HepG2 (cell line): ENCODE measurements around the gene HS3ST3A1. TPM values are rescaled to one million over a fixed set of nuclear protein-coding genes. Genes with fewer than 3 reads are reported as not detected.

Experiments used
- ATAC-seq: fragments of 200-7000 bp; cut with Tn5 transposase; 3 replicates; pipeline ENCODE4 v1.9.1; 2020; ENCODE audit warnings: mild to moderate bottlenecking, moderate library complexity
- BruUV-seq: library from RNA; stranded (reverse); fragments of 400-500 nt; replicated peaks from 2 replicates; lab custom pipeline; 2021; lab: Mats Ljungman, UMichigan
- CTCF ChIA-PET: fragments of 300-600 bp; formaldehyde crosslinking; extraction: SDS; loops from one replicate; lab custom pipeline; 2021; ENCODE audit warnings: low total read pairs, inconsistent platforms, low intra/inter-chr PET ratio; lab: Yijun Ruan, JAX
- POLR2A ChIA-PET: fragments of 350-600 bp; sonication (Branson Sonifier 250); formaldehyde crosslinking; loops from one replicate; lab custom pipeline; 2020; ENCODE audit warnings: antibody characterized with exemption, inconsistent platforms; lab: Yijun Ruan, JAX
- DNase-seq: peaks from one replicate; pipeline ENCODE4 v3.0.0-alpha.2; 2015; ENCODE audit warnings: low spot score
- FAIRE-seq: peaks from 3 replicates; lab custom pipeline; 2011; peaks lifted over from hg19 to GRCh38; lab: Jason Lieb, UNC
- H2AFZ ChIP-seq: one replicate; pipeline ENCODE4 v1.6.1; 2011; ENCODE audit warnings: low read length, inconsistent platforms
- H3K27ac ChIP-seq: fragments of 300-600 bp; 3 replicates; pipeline ENCODE4 v1.8.0; 2011; ENCODE audit warnings: mixed run types, mild to moderate bottlenecking, mixed read lengths, low read length, inconsistent platforms; ENCODE audit not compliant: insufficient read depth; ENCODE audit errors: extremely low read length
- H3K27me3 ChIP-seq, 2 experiments: fragments of 200-600 bp in 1 of 2; 2 replicates in 1 of 2; 3 replicates in 1 of 2; pipeline versions ENCODE4 v1.6.0 to v1.8.0; 2011; ENCODE audit warnings: low read length in 2 of 2, mild to moderate bottlenecking in 2 of 2, moderate library complexity in 2 of 2, inconsistent platforms in 1 of 2; ENCODE audit not compliant: insufficient read depth in 2 of 2, control insufficient read depth in 1 of 2
- H3K36me3 ChIP-seq, 2 experiments: fragments of 200-600 bp in 1 of 2; replicated peaks in 1 of 2; 2 replicates in 1 of 2; 3 replicates in 1 of 2; pipeline versions ENCODE4 v1.5.1 to v1.8.0; 2011; ENCODE audit warnings: low read length in 2 of 2, inconsistent platforms in 1 of 2; ENCODE audit not compliant: insufficient read depth in 2 of 2, control insufficient read depth in 1 of 2
- H3K4me1 ChIP-seq: 2 replicates; pipeline ENCODE4 v1.5.1; 2012; ENCODE audit warnings: low read length, inconsistent platforms; ENCODE audit not compliant: insufficient read depth
- H3K4me2 ChIP-seq: 2 replicates; pipeline ENCODE4 v1.6.0; 2011; ENCODE audit warnings: low read depth, low read length, inconsistent platforms
- H3K4me3 ChIP-seq, 3 experiments: fragments of 200-600 bp in 1 of 3; sonication (generic), shearing (Covaris generic) in 1 of 3; replicated peaks in 1 of 3; 2 replicates each; pipeline ENCODE4 v1.5.1; 2011 to 2016; ENCODE audit warnings: low read length in 3 of 3, inconsistent platforms in 2 of 3, low read depth in 2 of 3, mild to moderate bottlenecking in 2 of 3, control low read depth in 1 of 3, mixed read lengths in 1 of 3; ENCODE audit not compliant: insufficient read depth in 1 of 3
- H3K79me2 ChIP-seq: one replicate; pipeline ENCODE4 v1.6.1; 2011; ENCODE audit warnings: low read length, inconsistent platforms; ENCODE audit not compliant: insufficient read depth
- H3K9ac ChIP-seq: 2 replicates; pipeline ENCODE4 v1.6.0; 2011; ENCODE audit warnings: mild to moderate bottlenecking, low read depth, low read length, inconsistent platforms; ENCODE audit not compliant: insufficient read depth
- H3K9me3 ChIP-seq: 2 replicates; pipeline ENCODE4 v1.5.1; 2012; ENCODE audit warnings: mild to moderate bottlenecking, low read length
- H4K20me1 ChIP-seq: 2 replicates; pipeline ENCODE4 v1.6.0; 2011; ENCODE audit warnings: inconsistent platforms, mild to moderate bottlenecking, low read length, moderate library complexity; ENCODE audit not compliant: insufficient read depth
- ATF7-NPFF ChIP-seq: sonication (generic); formaldehyde crosslinking; IDR thresholded peaks from 2 replicates; pipeline ENCODE4 v1.8.1; 2023; ENCODE audit warnings: mild to moderate bottlenecking, low read depth, missing genetic modification reagents, moderate library complexity
- CEBPB ChIP-seq: IDR thresholded peaks from 2 replicates; pipeline ENCODE4 v1.6.1; 2011; ENCODE audit warnings: low read depth, low read length, improper control_type of control experiment, borderline replicate concordance
- HNRNPUL1 ChIP-seq: fragments of 200-400 bp; formaldehyde crosslinking; IDR thresholded peaks from 2 replicates; pipeline ENCODE4 v1.6.1; 2017; ENCODE audit warnings: low read depth, mild to moderate bottlenecking, low read length, moderate library complexity
- MBD4 ChIP-seq: IDR thresholded peaks from 2 replicates; pipeline ENCODE4 v1.6.1; 2012; ENCODE audit warnings: low read length, inconsistent platforms, borderline replicate concordance
- NCOA2 ChIP-seq: sonication (generic); formaldehyde crosslinking; IDR thresholded peaks from 2 replicates; pipeline ENCODE4 v1.8.0; 2022; ENCODE audit warnings: inconsistent platforms
- NPAS2 ChIP-seq: sonication (generic); formaldehyde crosslinking; IDR thresholded peaks from 2 replicates; pipeline ENCODE4 v1.8.0; 2022; ENCODE audit warnings: mild to moderate bottlenecking, missing genetic modification reagents, borderline replicate concordance
- RFX1 ChIP-seq: fragments of 450-650 bp; IDR thresholded peaks from 2 replicates; pipeline ENCODE4 v1.6.1; 2017
- SIX4 ChIP-seq: sonication (generic); formaldehyde crosslinking; IDR thresholded peaks from 2 replicates; pipeline ENCODE4 v1.4.0; 2020; ENCODE audit warnings: missing genetic modification reagents
- ZBTB7A ChIP-seq: sonication (generic); formaldehyde crosslinking; IDR thresholded peaks from 2 replicates; pipeline ENCODE4 v1.8.0; 2022; ENCODE audit warnings: mild to moderate bottlenecking, missing genetic modification reagents
- ZC3H13 ChIP-seq: sonication (generic); formaldehyde crosslinking; IDR thresholded peaks from 2 replicates; pipeline ENCODE4 v1.8.1; 2023; ENCODE audit warnings: mild to moderate bottlenecking, missing genetic modification reagents, moderate library complexity
- ZFAT ChIP-seq: sonication (generic); formaldehyde crosslinking; conservative IDR thresholded peaks from 2 replicates; pipeline ENCODE4 v1.8.1; 2023; ENCODE audit warnings: missing genetic modification reagents, inconsistent platforms
- ZKSCAN8 ChIP-seq: IDR thresholded peaks from 2 replicates; pipeline ENCODE4 v1.6.1; 2016; ENCODE audit warnings: borderline replicate concordance, missing genetic modification reagents, missing compliant biosample characterization
- ZNF44 ChIP-seq: sonication (generic); formaldehyde crosslinking; IDR thresholded peaks from 2 replicates; pipeline ENCODE4 v1.5.1; 2020; ENCODE audit warnings: mild to moderate bottlenecking, missing genetic modification reagents
- ZNF496 ChIP-seq: sonication (generic); formaldehyde crosslinking; IDR thresholded peaks from 2 replicates; pipeline ENCODE4 v1.8.1; 2023; ENCODE audit warnings: mild to moderate bottlenecking, moderate library complexity, missing genetic modification reagents; ENCODE audit not compliant: insufficient replicate concordance
- ZNF549 ChIP-seq: sonication (generic); formaldehyde crosslinking; IDR thresholded peaks from 2 replicates; pipeline ENCODE4 v1.5.0; 2020; ENCODE audit warnings: missing genetic modification reagents
- ZNF629 ChIP-seq: sonication (generic); formaldehyde crosslinking; conservative IDR thresholded peaks from 2 replicates; pipeline ENCODE4 v1.5.0; 2020; ENCODE audit warnings: missing genetic modification reagents
- WGBS: methylation state at CpG from one replicate; pipeline ENCODE4 v1.1.6; 2017; ENCODE audit warnings: low lambda C conversion rate; 5-methylcytosine and 5-hydroxymethylcytosine counted together
- in situ Hi-C: cut with HindIII; loops from 2 replicates; pipeline ENCODE4 v1.10.0; 2017; ENCODE audit warnings: low pct_unique_long_range_greater_than_20kb; ENCODE audit not compliant: extremely low pct_ligation_motif_present
- intact Hi-C: fragments of 100-400 bp; cut with micrococcal nuclease; formaldehyde crosslinking; loops from one replicate; pipeline ENCODE4 v1.10.0; 2022; ENCODE audit not compliant: unreplicated experiment
- polyA plus RNA-seq, 8 experiments: library from polyadenylated mRNA; depleted of rRNA in 3 of 8; stranded (reverse) in 7 of 8; unstranded in 1 of 8; fragments of >200 nt; fragmentation: Illumina TruSeq in 4 of 8; extraction: Trizol in 4 of 8; gene quantifications; 2 replicates each; pipeline versions ENCODE4 v1.2.1 to v1.2.3, GENCODE V29; 2011 to 2016; ENCODE audit warnings: low read depth in 4 of 8, missing spikeins in 1 of 8, mixed read lengths in 1 of 8; ENCODE audit not compliant: insufficient read depth in 1 of 8
- total RNA-seq, 5 experiments: library from RNA; depleted of rRNA; stranded (reverse); fragments of >200 nt; fragmentation: Illumina TruSeq; extraction: Trizol; gene quantifications; 2 replicates each; pipeline ENCODE4 v1.2.3, GENCODE V29; 2016; ENCODE audit warnings: low read depth in 1 of 5
- TF ChIP-seq, protein P1 (sequence below): sonication (generic); formaldehyde crosslinking; IDR thresholded peaks from 2 replicates; pipeline ENCODE4 v1.4.0; 2020; ENCODE audit warnings: missing genetic modification reagents
- TF ChIP-seq, protein P2 (sequence below): sonication (generic); formaldehyde crosslinking; conservative IDR thresholded peaks from 2 replicates; pipeline ENCODE4 v1.8.0; 2022; ENCODE audit warnings: mild to moderate bottlenecking, moderate library complexity, missing genetic modification reagents
- TF ChIP-seq, protein P3 (sequence below): sonication (generic); formaldehyde crosslinking; IDR thresholded peaks from 2 replicates; pipeline ENCODE4 v1.4.0; 2020; ENCODE audit warnings: missing genetic modification reagents, borderline replicate concordance

HS3ST3A1 gene
- total and polyA plus RNA-seq, 2 of the 13 experiments (the other 11 are each of a cell fraction or from before 2014, with no cell fraction given): 1.3 to 3.5 TPM

- H3K9ac ChIP-seq: no peak overlapping the region
- POLR2A ChIA-PET: no interaction called here
- TF ChIP-seq SIX4 (CRISPR knock-in tag) (no peak), ZNF44 (CRISPR knock-in tag) (no peak), ATF7-NPFF (CRISPR knock-in tag) (no peak), RFX1 (no peak), ZNF629 (no peak), ZFAT (CRISPR knock-in tag) (no peak), ZNF496 (CRISPR knock-in tag) (no peak), NCOA2 (CRISPR knock-in tag) (no peak), NPAS2 (CRISPR knock-in tag) (no peak), CEBPB (no peak), ZKSCAN8 (CRISPR knock-in tag) (no peak), ZBTB7A (CRISPR knock-in tag) (no peak), HNRNPUL1 (no peak), MBD4 (no peak), ZNF549 (CRISPR knock-in tag) (no peak), ZC3H13 (CRISPR knock-in tag) (no peak)
- TF ChIP-seq, protein P1, sequence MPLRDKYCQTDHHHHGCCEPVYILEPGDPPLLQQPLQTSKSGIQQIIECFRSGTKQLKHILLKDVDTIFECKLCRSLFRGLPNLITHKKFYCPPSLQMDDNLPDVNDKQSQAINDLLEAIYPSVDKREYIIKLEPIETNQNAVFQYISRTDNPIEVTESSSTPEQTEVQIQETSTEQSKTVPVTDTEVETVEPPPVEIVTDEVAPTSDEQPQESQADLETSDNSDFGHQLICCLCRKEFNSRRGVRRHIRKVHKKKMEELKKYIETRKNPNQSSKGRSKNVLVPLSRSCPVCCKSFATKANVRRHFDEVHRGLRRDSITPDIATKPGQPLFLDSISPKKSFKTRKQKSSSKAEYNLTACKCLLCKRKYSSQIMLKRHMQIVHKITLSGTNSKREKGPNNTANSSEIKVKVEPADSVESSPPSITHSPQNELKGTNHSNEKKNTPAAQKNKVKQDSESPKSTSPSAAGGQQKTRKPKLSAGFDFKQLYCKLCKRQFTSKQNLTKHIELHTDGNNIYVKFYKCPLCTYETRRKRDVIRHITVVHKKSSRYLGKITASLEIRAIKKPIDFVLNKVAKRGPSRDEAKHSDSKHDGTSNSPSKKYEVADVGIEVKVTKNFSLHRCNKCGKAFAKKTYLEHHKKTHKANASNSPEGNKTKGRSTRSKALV (CRISPR knock-in tag): no peak
- TF ChIP-seq, protein P2, sequence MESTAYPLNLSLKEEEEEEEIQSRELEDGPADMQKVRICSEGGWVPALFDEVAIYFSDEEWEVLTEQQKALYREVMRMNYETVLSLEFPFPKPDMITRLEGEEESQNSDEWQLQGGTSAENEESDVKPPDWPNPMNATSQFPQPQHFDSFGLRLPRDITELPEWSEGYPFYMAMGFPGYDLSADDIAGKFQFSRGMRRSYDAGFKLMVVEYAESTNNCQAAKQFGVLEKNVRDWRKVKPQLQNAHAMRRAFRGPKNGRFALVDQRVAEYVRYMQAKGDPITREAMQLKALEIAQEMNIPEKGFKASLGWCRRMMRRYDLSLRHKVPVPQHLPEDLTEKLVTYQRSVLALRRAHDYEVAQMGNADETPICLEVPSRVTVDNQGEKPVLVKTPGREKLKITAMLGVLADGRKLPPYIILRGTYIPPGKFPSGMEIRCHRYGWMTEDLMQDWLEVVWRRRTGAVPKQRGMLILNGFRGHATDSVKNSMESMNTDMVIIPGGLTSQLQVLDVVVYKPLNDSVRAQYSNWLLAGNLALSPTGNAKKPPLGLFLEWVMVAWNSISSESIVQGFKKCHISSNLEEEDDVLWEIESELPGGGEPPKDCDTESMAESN (CRISPR knock-in tag): no peak
- TF ChIP-seq, protein P3, sequence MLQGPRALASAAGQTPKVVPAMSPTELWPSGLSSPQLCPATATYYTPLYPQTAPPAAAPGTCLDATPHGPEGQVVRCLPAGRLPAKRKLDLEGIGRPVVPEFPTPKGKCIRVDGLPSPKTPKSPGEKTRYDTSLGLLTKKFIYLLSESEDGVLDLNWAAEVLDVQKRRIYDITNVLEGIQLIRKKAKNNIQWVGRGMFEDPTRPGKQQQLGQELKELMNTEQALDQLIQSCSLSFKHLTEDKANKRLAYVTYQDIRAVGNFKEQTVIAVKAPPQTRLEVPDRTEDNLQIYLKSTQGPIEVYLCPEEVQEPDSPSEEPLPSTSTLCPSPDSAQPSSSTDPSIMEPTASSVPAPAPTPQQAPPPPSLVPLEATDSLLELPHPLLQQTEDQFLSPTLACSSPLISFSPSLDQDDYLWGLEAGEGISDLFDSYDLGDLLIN (CRISPR knock-in tag): no peak
- no TSS peak for BruUV-seq
- H4K20me1 ChIP-seq: no peaks in the 10 kb centered on the region
- 38% methylated on average over 4 of the region's 4 CpGs for WGBS
- H3K4me3 ChIP-seq: no peak overlapping the region
- no peaks in the 10 kb centered on the region for H3K79me2 ChIP-seq
- H2AFZ ChIP-seq: no peak overlapping the region
- no peak overlapping the region for H3K4me2 ChIP-seq
- H3K27me3 ChIP-seq: no peaks in the 10 kb centered on the region
- FAIRE-seq (no peak), ATAC-seq (no peak), DNase-seq (no peak)
- intact Hi-C loops: no loop called here
- CTCF ChIA-PET: no interaction called here
- peaks cover 3% of the 10 kb centered on the region; the same call in 1 of the 2 replicates for H3K9me3 ChIP-seq
- no peaks in the 10 kb centered on the region for H3K36me3 ChIP-seq
- in situ Hi-C loops: no loop called here
- no peak overlapping the region for H3K27ac ChIP-seq
- no peaks in the 10 kb centered on the region for H3K4me1 ChIP-seq
These were observed 62.8 kb downstream of the HS3ST3A1 start for GRCh38 chr17:13538841-13539411.
